Stimulated activated CD8-positive, alpha-beta memory T cell treated with anti-CD3 and anti-CD28 coated beads, Interleukin-12 subunit alpha, Interleukin-12 subunit beta, amount 100 ng/mL, for 1 hour (primary cell): ENCODE measurements around the gene NDUFAF2.
"Not testable (repeated sequence)": the region's sequence is repeated elsewhere in the genome, so short reads cannot be mapped to it uniquely, and the experiment has no call there.

ENCODE experiments used
- DNase-seq: peaks from one replicate; pipeline ENCODE4 v3.0.0-alpha.2; 2020; ENCODE audit warnings: low read depth

Gene NDUFAF2

GRCh38 chr5:60993425-60993824 is 48.4 kb downstream of the NDUFAF2 start:
- no peak for DNase-seq

GRCh38 chr5:60993875-60994571 is 49.0 kb downstream of the NDUFAF2 start:
- no peak for DNase-seq

- no peak for DNase-seq
Observed at GRCh38 chr5:60996368-60996767, 51.4 kb downstream of the NDUFAF2 start.

GRCh38 chr5:60997721-60998120 is 52.7 kb downstream of the NDUFAF2 start:
- DNase-seq: no peak

- no peak for DNase-seq
Observed at GRCh38 chr5:61000887-61001286, 55.9 kb downstream of the NDUFAF2 start.

GRCh38 chr5:61001647-61002046 is 56.6 kb downstream of the NDUFAF2 start:
- no peak for DNase-seq

- no peak for DNase-seq
Observed at GRCh38 chr5:61002611-61003355, 57.8 kb downstream of the NDUFAF2 start.

- no peak for DNase-seq
Observed at GRCh38 chr5:61004448-61004847, 59.4 kb downstream of the NDUFAF2 start.

GRCh38 chr5:61009907-61010306 is 64.9 kb downstream of the NDUFAF2 start:
- no peak for DNase-seq

GRCh38 chr5:61010467-61011454 is 65.8 kb downstream of the NDUFAF2 start:
- no peak for DNase-seq

GRCh38 chr5:61018062-61018461 is 73.1 kb downstream of the NDUFAF2 start:
- no peak for DNase-seq

GRCh38 chr5:61019642-61020041 is 74.6 kb downstream of the NDUFAF2 start:
- no peak for DNase-seq

GRCh38 chr5:61020415-61020814 is 75.4 kb downstream of the NDUFAF2 start:
- DNase-seq: no peak

- DNase-seq: no peak
Observed at GRCh38 chr5:61023131-61023530, 78.1 kb downstream of the NDUFAF2 start.

GRCh38 chr5:61026004-61026403 is 81.0 kb downstream of the NDUFAF2 start:
- DNase-seq: no peak

- no peak for DNase-seq
Observed at GRCh38 chr5:61028382-61028781, 83.4 kb downstream of the NDUFAF2 start.

GRCh38 chr5:61029456-61030162 is 84.6 kb downstream of the NDUFAF2 start:
- DNase-seq: no peak

- no peak for DNase-seq
Observed at GRCh38 chr5:61030163-61030482, 85.1 kb downstream of the NDUFAF2 start.

- not testable (repeated sequence) for DNase-seq
Observed at GRCh38 chr5:61031301-61031700, 86.3 kb downstream of the NDUFAF2 start.

- DNase-seq: no peak
Observed at GRCh38 chr5:61044545-61044944, 99.5 kb downstream of the NDUFAF2 start.

GRCh38 chr5:61047346-61047745 is 102.3 kb downstream of the NDUFAF2 start:
- DNase-seq: no peak

- DNase-seq: no peak
Observed at GRCh38 chr5:61048534-61048933, 103.5 kb downstream of the NDUFAF2 start.
